HepG2 (cell line): ENCODE data around the gene MYOZ3. TPM values are rescaled to one million over a fixed set of nuclear protein-coding genes. Genes with fewer than 3 reads are reported as not detected.

ENCODE experiments used
- ELF3 ChIP-seq: IDR thresholded peaks from 2 replicates; pipeline ENCODE4 v1.6.1; 2016; ENCODE audit warnings: missing genetic modification reagents, missing compliant biosample characterization
- FOXK2 ChIP-seq: fragments of 450-650 bp; IDR thresholded peaks from 2 replicates; pipeline ENCODE4 v1.6.1; 2016
- FOXO1 ChIP-seq: sonication (generic); formaldehyde crosslinking; IDR thresholded peaks from 2 replicates; pipeline ENCODE4 v1.4.0; 2020; ENCODE audit warnings: missing genetic modification reagents
- HMG20B ChIP-seq: conservative IDR thresholded peaks from 2 replicates; pipeline ENCODE4 v1.6.1; 2016; ENCODE audit warnings: missing genetic modification reagents, missing compliant biosample characterization
- KLF15 ChIP-seq: sonication (generic); formaldehyde crosslinking; IDR thresholded peaks from 2 replicates; pipeline ENCODE4 v1.8.1; 2023; ENCODE audit warnings: borderline replicate concordance, mild to moderate bottlenecking, inconsistent platforms, missing genetic modification reagents, mixed read lengths
- MYC ChIP-seq: sonication (generic); formaldehyde crosslinking; IDR thresholded peaks from 2 replicates; pipeline ENCODE4 v1.9.0; 2021; ENCODE audit warnings: missing genetic modification reagents, borderline replicate concordance
- PRDM15 ChIP-seq: sonication (generic); formaldehyde crosslinking; IDR thresholded peaks from 2 replicates; pipeline ENCODE4 v1.4.0; 2020; ENCODE audit warnings: missing genetic modification reagents
- SALL2 ChIP-seq: sonication (generic); formaldehyde crosslinking; IDR thresholded peaks from 2 replicates; pipeline ENCODE4 v1.8.1; 2023; ENCODE audit warnings: mild to moderate bottlenecking, missing genetic modification reagents, inconsistent platforms
- SKI ChIP-seq: fragments of 450-650 bp; IDR thresholded peaks from one replicate; pipeline ENCODE4 v1.6.1; 2018; ENCODE audit warnings: mild to moderate bottlenecking; ENCODE audit not compliant: partially characterized antibody
- SMARCC2 ChIP-seq: fragments of 450-650 bp; IDR thresholded peaks from 2 replicates; pipeline ENCODE4 v1.6.1; 2017; ENCODE audit warnings: antibody characterized with exemption, mild to moderate bottlenecking
- SMC3 ChIP-seq: IDR thresholded peaks from 2 replicates; pipeline ENCODE4 v1.6.1; 2011; ENCODE audit warnings: low read length, improper control_type of control experiment
- ZBED4 ChIP-seq: sonication (generic); formaldehyde crosslinking; IDR thresholded peaks from 2 replicates; pipeline ENCODE4 v1.4.0; 2020; ENCODE audit warnings: missing genetic modification reagents, borderline replicate concordance
- ZNF143 ChIP-seq: sonication (generic); formaldehyde crosslinking; IDR thresholded peaks from 2 replicates; pipeline ENCODE4 v1.4.0; 2020; ENCODE audit warnings: missing genetic modification reagents
- ZNF275 ChIP-seq: sonication (generic); formaldehyde crosslinking; IDR thresholded peaks from 2 replicates; pipeline ENCODE4 v1.8.0; 2022; ENCODE audit warnings: missing genetic modification reagents, mild to moderate bottlenecking, inconsistent platforms, borderline replicate concordance
- ZNF432 ChIP-seq: sonication (generic); formaldehyde crosslinking; IDR thresholded peaks from 2 replicates; pipeline ENCODE4 v1.5.0; 2020; ENCODE audit warnings: missing genetic modification reagents, mild to moderate bottlenecking, borderline replicate concordance
- ZNF800 ChIP-seq: sonication (generic); formaldehyde crosslinking; IDR thresholded peaks from 2 replicates; pipeline ENCODE4 v1.4.0; 2020; ENCODE audit warnings: missing genetic modification reagents
- ZZZ3 ChIP-seq: sonication (generic); formaldehyde crosslinking; IDR thresholded peaks from 2 replicates; pipeline ENCODE4 v1.4.0; 2020; ENCODE audit warnings: missing genetic modification reagents, mild to moderate bottlenecking, borderline replicate concordance
- polyA plus RNA-seq, 8 experiments: library from polyadenylated mRNA; depleted of rRNA in 3 of 8; stranded (reverse) in 7 of 8; unstranded in 1 of 8; fragments of >200 nt; fragmentation: Illumina TruSeq in 4 of 8; extraction: Trizol in 4 of 8; gene quantifications; 2 replicates each; pipeline versions ENCODE4 v1.2.1 to v1.2.3, GENCODE V29; 2011 to 2016; ENCODE audit warnings: low read depth in 4 of 8, missing spikeins in 1 of 8, mixed read lengths in 1 of 8; ENCODE audit not compliant: insufficient read depth in 1 of 8
- total RNA-seq, 5 experiments: library from RNA; depleted of rRNA; stranded (reverse); fragments of >200 nt; fragmentation: Illumina TruSeq; extraction: Trizol; gene quantifications; 2 replicates each; pipeline ENCODE4 v1.2.3, GENCODE V29; 2016; ENCODE audit warnings: low read depth in 1 of 5
- TF ChIP-seq, protein P1 (sequence below): sonication (generic); formaldehyde crosslinking; IDR thresholded peaks from 2 replicates; pipeline ENCODE4 v1.4.0; 2020; ENCODE audit warnings: missing genetic modification reagents

Gene MYOZ3
- total and polyA plus RNA-seq, 2 of the 13 experiments (the other 11 are each of a cell fraction or from before 2014, with no cell fraction given) = 0.05 TPM; not detected in 1

DNA sequence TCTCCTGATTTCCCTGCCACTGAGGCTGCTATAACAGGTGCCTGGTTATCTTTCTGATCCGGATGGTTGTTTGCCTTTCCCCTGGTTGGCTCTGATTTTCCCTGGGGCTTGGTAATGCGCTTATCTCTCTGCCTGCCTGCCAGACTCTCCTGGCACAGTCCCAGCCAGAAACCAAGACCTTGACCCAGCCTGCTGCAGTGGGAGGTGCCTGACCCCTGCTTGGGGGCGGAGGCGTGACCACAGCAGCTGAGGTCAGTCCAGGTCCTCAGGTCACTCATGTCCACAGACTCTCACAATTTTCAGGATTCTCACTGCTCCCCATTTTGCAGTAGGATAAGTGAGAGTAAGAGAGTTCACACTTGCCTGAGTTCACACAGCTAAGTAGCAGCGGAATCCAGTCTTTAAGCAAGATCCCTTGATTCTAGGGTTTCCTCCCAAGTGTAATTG is 45.0 kb upstream of the MYOZ3 start (continued):
- TF ChIP-seq, protein P1, sequence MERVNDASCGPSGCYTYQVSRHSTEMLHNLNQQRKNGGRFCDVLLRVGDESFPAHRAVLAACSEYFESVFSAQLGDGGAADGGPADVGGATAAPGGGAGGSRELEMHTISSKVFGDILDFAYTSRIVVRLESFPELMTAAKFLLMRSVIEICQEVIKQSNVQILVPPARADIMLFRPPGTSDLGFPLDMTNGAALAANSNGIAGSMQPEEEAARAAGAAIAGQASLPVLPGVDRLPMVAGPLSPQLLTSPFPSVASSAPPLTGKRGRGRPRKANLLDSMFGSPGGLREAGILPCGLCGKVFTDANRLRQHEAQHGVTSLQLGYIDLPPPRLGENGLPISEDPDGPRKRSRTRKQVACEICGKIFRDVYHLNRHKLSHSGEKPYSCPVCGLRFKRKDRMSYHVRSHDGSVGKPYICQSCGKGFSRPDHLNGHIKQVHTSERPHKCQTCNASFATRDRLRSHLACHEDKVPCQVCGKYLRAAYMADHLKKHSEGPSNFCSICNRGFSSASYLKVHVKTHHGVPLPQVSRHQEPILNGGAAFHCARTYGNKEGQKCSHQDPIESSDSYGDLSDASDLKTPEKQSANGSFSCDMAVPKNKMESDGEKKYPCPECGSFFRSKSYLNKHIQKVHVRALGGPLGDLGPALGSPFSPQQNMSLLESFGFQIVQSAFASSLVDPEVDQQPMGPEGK (CRISPR knock-in tag) = peak; percentile 90
- TF ChIP-seq SMARCC2 (no peak), FOXK2 (no peak), ZBED4 (CRISPR knock-in tag) (peak; percentile 34; the same call in 1 of the 2 replicates), ZNF800 (CRISPR knock-in tag) (no peak), ELF3 (peak; percentile 14; the same call in 1 of the 2 replicates), ZNF143 (no peak), ZNF275 (CRISPR knock-in tag) (no peak), SALL2 (CRISPR knock-in tag) (no peak), KLF15 (CRISPR knock-in tag) (no peak), SMC3 (no peak), SKI (peak; percentile 75), MYC (CRISPR knock-in tag) (no peak; the same call in 1 of the 2 replicates), ZZZ3 (no peak), HMG20B (CRISPR knock-in tag) (peak; percentile 76), FOXO1 (CRISPR knock-in tag) (peak; percentile 49; the same call in 1 of the 2 replicates), ZNF432 (CRISPR knock-in tag) (no peak), PRDM15 (no peak)
